ENCODE results near the gene SUGP2.

The SUGP2 gene

DNA sequence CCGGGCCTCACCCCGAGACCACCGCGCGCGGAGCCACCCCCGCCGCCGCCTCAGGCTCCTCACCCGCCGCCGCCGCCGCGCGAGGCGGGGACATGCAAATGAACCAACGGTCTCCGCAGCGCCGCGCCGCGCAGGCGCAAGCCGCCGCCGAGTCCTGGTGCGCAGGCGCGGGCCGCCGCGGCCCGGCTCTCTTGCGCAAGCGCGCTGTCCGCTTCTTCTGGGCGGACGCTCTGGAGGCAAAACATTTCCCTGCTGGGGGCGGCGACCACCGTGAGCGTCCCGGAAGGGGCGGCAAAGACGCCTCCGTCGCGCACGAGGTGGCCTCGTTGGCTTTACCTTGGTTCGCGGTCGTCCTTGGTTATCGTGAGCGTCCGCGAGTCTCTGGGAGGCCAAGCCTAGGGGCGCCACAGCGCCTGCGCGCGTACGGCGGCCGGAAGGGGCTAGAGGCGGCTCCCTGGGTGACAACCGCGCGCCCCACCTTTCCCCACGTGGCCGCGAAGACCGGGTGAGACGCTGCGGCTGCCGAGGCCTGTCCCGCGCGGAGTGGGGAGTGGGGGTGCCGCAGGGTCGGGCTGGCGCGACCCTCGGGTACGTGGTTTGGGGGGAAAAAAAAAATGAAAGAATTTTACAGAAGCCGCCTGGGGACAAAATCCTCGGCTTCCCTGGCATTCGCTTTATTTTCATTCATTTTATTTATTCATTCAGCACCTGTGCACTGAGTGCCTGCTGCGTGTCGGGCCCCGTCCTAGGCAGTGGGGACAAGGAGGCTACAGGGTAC lies at the start of gene SUGP2, which contains the start of gene ARMC6:
Gene SUGP2 (minus strand): TSS at position 92 of the 778 bp plus-strand sequence. CDS start 2,446 bp downstream, outside the sequence.
Gene ARMC6 (plus strand): TSS at position 178 of the 778 bp plus-strand sequence. CDS start 607 bp downstream, outside the sequence.
- peak; percentile 93 for DNase-seq

DNA sequence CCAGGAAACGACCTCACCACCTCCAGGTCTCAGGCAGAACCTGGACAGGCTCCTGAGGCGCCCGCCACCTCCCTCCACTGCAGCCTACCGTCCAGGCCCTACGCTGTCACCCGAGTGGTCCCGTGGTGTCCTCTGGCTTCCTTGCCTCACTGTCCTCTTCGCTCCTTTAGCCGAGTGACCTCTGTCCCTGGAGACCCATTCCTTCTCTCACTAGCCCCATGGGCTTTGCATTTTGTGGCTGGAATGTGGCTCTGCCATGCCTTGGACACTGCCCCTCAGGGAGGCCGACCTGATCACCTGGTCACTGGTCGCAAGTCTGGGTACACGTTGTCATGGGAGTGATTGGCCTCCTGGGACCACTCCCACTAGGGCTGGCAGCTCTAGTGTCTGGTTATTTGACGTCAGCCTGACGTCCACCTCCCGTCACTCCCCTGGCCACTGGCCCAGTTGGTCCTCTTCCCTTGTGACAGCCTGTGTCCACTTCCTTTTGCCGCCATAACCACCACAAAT lies 48.4 kb upstream of the SUGP2 start:
- no peak for DNase-seq

DNA sequence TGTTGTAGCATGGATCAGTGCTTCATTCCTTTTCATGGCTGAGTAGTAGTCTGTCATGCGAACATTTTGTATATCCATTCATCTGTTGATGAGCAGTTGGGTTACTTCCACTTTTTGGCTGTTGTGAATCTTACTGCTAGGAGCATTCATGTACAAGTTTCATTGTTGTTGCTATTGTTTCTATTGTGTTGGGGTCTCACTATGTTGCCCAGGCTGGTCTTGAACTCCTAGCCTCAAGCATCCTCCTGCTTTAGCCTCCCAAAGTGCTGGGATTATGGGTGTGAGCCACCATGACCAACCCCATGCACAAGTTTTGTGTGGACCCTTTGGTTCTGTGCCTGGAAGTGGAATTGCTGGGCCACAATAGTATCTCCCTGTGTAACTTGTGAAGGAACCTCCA lies 46.3 kb upstream of the SUGP2 start:
- no peak for DNase-seq

GRCh38 chr19:19078801-19079200 lies 45.5 kb upstream of the SUGP2 start:
- DNase-seq: no peak

DNA sequence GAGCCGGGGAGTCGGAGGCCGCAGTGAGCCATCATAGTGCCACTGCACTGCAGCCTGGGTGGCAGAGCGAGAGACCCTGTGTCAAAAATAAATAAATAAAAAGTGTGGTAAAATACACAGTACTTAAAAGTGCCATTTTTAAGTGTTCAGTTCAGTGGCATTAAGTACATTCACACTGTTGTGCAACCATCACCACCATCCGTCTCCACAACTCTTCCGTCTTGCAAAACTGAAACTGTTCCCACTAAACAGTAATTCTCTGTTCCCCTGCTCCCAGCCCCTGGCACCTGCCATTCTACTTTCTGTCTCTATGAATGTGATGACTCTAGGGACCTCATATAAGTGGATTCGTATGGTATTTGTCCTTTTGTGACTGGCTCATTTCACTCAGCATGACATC lies 43.8 kb upstream of the SUGP2 start:
- DNase-seq: peak; percentile 71

- no peak for DNase-seq
Measured at GRCh38 chr19:19076476-19076875, 43.2 kb upstream of the SUGP2 start.

DNA sequence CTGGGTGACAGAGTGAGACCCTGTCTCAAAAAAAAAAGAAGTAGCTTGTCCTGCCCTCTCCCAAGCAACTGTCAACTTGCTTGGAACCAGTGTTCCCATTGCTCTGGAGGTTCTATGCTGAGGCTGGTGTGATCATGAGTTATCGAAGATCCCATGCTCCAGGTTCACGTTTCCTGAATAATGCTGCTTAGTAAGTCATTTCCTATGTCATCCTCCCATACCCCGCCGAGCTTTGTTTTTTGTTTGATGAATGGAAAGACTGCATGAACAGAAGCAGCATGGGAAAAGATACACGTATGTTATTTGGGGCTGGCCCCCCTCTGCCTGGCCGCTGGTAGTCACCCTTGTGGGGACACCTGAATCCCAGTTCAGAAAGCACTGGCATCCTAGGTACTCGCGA lies 41.8 kb upstream of the SUGP2 start:
- DNase-seq: no peak

- DNase-seq: no peak
Measured at GRCh38 chr19:19074196-19074882, 41.0 kb upstream of the SUGP2 start.

GRCh38 chr19:19071897-19072296 lies 38.6 kb upstream of the SUGP2 start:
- DNase-seq: no peak

DNA sequence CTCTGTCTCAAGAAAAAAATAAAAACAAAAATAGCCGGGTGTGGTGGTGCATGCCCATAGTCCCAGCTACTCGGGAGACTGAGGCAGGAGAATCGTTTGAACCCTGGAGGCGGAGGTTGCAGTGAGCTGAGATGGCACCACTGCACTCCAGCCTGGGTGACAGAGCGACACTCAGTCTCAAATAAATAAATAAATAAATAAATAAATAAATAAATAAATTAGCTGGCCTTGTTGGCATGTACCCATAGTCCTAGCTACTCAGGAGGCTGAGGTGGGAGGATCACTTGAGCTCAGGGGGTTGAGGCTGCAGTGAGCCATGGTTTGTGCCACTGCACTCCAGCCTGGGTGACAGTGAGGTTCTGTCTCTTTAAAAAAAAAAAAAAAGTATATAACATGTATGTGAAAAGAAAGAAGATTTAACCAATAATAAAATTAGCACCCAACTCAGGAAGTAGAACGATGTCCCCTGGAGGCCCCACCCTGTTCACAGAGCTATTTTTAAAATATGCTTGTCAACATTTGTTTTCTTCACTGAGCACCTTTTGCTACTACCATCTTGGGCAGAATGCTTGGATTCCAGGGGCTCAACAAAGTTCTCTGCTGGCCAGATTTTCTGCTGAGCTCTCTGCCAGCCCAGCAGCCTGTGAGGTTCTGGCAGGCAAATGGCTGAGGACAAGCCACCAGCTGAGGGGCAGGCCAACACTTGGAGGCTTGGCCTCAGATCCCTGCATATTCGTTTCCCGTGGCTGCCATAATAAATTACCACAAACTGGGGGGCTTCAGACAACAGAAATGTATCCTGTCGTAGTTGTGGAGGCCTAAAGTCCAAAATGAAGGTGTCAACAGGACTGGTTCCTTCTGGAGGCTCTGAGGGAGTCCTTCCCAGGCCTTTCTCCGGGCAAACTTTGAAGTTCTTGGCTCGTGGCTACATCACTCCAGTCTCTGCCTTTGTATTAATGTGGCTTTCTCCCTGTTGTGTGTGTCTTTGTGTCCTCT lies 35.6 kb upstream of the SUGP2 start:
- no peak for DNase-seq

DNA sequence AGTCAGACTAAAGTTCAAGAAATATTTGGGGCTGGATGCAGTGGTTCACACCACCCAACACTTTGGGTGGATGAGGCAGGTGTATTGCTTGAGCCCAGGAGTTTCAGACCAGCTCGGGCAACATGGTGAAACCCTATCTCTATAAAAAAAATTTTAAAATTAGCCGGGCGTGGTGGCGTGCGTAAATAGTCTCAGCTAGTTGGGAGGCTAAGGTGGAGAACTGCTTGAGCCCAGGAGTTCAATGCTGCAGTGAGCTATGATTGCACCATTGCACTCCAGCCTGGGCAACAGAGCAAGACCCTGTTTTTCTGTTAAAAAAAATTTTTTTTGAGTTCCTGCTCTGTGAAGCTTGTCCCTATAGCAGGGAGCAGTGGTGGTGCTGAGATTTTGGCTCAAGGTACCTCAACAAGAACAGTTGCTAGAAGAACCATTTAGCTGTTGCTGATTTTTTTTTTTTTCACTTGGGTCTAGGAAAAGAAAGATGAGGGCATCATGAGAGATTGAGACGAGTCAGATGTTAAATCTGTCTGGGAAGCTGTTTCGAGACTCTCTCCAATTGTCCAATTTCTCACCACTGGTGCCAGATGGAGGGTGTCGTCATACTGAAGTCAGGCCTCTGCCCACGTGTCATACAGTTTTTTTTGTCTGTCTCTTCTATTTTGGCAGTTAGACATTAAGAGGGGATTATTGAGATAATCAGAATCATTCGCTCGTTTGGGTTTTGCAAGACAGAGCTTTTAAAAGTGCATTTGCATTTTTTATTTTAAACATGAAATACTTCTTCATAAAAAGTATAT lies 34.2 kb upstream of the SUGP2 start:
- DNase-seq: no peak

- DNase-seq: no peak
Measured at GRCh38 chr19:19064811-19065745, 31.8 kb upstream of the SUGP2 start.

- DNase-seq: peak; percentile 58
Measured at GRCh38 chr19:19064098-19064722, 30.9 kb upstream of the SUGP2 start.

- peak; percentile 99 for DNase-seq
Measured at GRCh38 chr19:19063183-19064097, 30.1 kb upstream of the SUGP2 start, which contains the start of gene SLC25A42. SLC25A42 (plus strand) TSS chr19:19063994; CDS start chr19:19096125, 32,131 bp downstream.

DNA sequence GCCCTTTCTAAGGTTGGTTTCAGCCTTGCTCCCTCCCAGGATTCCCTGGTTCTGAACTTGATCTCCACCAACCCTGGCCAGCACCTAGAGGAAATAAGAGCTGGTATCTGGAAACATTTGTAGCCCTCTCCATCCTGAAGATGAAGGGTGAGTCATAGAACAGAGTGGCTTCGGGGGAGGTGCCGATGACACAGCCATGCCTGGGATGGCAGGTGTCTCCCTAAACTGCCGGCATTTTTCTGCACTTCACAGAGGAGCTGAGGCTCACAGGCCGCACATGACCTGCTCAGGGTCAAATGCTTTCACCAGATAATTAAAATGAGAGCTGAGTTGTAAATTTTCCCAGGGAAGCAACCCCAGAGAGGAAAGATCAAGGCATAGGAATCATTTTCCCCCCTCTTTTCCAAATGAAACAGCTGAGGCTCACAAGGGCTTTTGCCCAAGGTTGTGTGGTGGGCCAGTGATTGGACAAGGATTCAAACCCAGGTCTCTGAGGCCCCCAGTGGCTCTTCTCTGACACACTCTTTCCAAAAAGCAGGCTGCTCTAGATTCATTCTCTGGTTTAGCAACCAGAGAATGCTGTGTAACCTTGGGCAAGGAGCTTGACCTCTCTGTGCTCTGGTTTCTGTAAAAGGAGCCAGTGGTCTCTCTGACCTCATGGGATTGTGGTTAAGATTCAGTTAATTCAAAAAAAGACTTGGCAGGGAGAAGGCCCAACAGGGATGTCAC lies 29.3 kb upstream of the SUGP2 start:
- no peak for DNase-seq

GRCh38 chr19:19061506-19061905 lies 28.2 kb upstream of the SUGP2 start:
- peak; percentile 58 for DNase-seq

DNA sequence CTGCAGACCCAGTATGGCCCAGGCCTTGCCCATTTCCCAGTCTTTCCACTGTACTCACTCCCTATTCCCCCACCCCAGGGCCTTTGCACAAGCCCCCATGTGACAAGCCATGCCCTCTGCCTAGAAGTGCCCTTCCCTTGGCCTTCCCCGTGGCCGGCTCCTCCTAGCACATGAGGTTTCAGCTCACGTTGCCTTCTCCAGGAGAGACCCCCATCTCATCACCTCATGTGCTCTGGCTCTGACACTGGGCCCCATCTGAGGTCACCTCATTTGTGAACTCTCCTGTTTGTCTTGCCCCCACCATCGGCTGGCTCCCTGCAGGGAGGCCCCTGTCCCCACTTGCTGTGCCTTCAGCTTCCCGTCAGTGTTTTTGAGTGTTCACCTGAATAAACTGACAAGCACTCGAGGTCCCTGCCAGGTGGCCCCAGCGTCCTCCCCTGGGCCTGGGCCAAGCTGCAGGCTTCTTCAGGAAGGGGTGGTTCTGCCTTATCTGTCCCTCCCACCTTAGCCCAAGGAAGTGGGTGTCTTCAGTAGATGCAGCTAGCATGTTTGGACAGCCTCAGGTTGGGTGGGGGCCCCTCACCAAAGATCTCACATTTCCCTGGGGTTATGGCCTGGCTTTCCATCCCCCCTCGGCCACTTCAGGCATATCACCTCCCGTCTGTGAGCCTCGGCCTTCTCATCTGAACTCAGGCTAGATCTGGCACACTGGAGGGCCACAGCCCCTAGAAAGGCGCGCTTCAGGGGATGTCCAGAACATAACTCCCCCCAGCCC lies 26.7 kb upstream of the SUGP2 start:
- DNase-seq: peak; percentile 39
